GM21717 (cell line): ENCODE results near the gene GGACT.

Source experiments
- ATAC-seq: cut with Tn5 transposase; IDR thresholded peaks from one replicate; pipeline ENCODE4 v1.9.1; 2021; ENCODE audit warnings: mild to moderate bottlenecking, moderate library complexity; ENCODE audit not compliant: unreplicated experiment

Gene GGACT

DNA sequence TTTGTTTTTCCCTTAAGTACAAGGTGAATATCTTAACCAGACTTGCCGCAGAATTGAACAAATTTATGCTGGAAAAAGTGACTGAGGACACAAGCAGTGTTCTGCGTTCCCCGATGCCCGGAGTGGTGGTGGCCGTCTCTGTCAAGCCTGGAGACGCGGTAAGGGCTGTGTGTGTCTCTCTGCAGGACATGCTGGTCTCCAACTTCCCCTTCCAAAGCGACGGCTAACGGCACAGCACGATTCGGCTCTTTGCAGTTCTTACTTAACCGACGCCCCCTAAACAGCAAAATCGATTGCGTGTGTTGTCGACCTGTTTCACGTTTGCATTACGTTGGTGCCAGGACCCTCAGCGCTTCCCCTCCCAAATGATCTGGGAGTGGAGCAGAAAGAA lies 73.2 kb downstream of the GGACT start:
- ATAC-seq: no peak

DNA sequence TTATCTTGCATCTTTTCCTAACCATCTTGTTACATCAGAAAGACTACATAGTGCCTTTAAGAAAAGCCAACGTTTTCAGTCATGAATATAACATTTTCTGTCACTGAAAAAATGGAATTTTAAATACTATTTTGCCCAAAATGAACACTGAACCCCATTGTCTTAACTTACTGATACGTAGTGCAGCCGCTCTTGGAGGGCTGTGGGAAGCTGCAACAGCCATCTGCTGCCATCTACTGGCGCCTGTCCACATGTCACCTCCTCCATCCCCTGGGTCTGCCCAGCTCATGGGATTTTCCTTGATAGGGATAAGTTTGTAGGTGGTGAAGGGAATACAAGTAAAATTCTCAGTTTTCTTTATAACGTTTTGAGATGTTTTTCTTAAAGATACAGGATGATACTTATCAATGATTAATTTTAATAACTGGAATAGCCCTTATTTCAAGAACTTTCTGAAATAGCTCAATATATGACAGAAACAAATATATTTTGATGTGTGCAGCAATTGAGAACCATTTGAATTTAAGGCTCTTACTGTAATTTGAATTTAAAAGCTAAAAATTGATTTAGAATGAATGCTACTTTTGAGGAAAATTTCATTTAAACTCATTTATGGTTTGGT lies 73.7 kb downstream of the GGACT start:
- peak; percentile 93 for ATAC-seq

DNA sequence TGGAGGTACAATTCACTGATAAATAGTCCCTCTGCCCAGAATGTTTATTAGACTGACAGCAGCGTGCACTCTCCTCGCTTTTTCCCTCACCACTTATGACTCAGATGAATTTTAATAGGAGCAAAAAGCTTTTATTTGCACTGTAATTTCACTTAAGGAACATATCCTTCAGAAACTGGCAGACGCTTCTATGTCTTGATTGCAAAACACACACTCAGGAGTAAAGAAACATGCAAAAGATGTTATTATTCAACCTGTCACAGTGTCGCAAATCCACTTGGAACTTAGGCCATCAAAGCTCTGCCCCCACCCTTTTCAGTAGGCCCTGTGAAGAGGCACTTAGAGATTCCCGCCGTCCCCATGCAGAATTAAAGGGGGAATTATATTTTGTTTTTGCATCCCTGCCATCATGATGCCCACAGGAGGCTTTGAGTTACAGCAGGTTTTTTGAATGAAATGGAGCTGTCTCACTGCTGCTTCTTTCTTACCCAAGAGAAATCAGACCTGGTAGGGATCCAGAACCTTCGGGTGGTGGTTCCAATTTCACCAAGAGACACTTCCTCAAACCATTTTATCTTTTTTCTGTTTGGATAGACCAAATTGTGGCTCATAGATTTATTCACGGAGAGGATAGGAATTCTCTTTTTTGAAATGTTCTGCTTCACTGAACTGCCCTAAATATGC lies 74.5 kb downstream of the GGACT start:
- ATAC-seq: no peak

DNA sequence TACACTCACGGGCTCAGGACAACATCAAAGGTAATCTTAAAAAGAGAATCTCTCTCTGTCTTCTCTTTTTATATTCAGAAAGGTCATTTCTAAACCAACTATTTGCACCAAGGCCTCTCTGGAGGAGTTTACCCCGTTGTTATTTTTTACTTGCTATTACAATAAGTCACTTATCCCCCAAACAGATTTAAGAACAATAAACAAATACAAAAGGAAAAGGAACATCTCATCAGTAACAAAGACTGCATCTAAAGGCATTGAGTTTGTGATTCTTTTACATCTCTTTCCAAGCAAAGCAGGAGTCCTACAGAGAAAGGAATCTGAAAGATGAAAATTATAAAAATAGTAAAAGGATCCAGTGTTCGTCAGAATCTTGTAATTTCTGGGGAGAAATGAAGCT lies 75.4 kb downstream of the GGACT start:
- ATAC-seq: no peak

DNA sequence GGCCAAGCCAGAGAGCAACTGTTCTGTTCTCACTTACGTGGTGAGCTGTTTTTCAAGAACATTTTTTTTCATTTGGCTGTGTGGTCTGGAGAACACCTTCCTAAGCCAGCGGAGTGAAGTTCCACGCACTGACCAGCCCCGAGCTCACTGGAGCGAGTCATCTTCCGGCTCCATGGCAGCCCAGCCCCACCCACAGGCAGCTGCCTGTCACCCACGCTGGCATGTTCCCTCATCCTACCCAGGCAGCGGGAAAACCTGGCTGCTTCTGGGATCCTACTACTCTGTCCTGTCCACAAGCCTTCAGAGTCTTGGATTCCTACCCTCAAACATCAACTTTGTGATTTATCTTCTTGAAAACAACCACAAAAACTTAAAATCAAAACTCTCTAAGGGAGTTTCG lies 76.2 kb downstream of the GGACT start:
- no peak for ATAC-seq

DNA sequence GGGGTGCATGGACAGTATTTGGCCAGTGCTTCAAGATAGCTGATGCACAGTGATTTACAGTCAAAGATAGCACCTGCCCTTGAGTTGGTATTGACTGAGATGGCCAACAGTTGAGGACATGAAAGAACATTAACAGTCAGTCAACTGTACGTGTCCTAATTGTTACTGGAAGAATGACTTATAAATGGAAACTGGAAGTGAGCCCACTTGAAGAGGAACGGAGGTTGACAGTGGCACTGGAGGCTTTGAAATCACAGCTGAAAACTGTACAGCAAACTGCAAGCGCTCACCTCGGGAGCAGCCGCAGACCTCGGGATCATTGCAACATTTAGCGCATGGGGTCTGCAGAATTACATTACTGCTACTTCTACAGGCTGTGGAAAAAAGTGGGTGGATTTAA lies 77.1 kb downstream of the GGACT start:
- no peak for ATAC-seq

DNA sequence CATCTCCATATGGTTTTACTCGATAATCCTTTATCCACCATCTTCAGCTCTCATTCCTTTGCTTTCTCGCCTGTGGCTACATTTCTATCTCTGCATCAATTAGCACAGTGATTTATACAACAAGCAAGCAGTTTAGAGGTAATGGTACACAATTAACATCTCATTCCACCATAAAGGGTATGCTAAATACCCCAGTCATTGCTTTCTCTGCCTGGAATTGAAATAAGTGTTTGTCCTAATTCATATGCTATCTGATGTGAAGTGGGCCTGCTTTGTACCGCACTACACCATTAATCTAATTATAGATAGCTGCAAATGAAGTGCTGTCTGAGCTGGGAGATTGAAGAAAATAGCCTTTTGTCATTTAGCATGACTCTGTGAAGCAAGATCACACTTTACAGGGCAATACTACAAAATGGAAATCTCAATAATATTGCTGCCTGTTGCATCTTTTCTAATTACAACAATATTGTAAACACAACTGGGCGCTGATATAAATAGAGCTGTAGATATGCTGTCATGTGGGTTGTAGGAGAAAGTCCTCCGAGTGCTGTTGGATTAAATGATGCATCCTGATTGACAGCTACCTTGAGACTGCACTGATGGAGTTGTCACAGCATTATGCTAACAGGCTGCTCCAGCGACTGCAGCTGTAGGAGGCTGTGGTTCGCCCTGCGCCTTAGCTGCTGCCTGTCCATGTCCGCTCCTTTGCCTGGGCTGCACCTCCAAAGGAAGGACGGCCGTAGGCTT lies 78.2 kb downstream of the GGACT start:
- ATAC-seq: no peak

DNA sequence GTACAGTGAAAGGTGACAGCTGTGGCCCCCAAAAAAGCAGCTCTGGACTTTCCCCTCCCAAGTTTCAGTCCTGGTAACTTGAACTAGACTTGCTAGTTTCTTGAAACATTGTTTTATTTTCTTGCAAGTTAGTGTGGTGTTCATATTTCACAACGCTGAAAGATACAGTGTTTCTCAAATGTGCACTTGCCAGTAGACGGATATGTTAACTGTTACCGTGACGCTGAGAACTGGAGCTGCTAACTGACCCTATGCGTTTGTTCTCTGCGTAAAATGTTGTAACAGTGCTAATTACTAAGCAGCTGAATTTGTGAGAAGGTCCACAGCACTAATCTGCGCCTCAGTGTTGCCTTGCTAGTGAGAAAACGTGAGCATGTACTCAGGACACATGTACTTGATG lies 79.6 kb downstream of the GGACT start:
- no peak for ATAC-seq

DNA sequence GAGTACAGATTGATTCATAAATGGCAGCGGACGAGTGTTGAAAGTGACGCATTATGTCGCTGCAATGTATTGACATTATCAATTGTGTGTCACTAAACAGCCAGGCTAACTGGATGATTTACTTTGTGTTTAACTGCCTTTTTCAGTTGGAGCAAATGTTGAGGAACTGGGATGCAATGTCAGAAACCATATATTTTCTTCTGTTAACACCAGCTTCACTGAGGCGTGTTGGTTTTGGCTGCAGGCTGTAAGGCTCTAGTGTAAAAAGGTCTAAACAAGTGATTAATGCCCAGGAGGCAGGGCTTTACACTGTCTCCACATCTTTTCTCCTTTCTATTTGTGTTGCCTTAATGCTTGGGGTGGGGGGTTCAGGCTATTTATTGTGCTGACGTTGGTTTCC lies 80.1 kb downstream of the GGACT start:
- no peak for ATAC-seq

DNA sequence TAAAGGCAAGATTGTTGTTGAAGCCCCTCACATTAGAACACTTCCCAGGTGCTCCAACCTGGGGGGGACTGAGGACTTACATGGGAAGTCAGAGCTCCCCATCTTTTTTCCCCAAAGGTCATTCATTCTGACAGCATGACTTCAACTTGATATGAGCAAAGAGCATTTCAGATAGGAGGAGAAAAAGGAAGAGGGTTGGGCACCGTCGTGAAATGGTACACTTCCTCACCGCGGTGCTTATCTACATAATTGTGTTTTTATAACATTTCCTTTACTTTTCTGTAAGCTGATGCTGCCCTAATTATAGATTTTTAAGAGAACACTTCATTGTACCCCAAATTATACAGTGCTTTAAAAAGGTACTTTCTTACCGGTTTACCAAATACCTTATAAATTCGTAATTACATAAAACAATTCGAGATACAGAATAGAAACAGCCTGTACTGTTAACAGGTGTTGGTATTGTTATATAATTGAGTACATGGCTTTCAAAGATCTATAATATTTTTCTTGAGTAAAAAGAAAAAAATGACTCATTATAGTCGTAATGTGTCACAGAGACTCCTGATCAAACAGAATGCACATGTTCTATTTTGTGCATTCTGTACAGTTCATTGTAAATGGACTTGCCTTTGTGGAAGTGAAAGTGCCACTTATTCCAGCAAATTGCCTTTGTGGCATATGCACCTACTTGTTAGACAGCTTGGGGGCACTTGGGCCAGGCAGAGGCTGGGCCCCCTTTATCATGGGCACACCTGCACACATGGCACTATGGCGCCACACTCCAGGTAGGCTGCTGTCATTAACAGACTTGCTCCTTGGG lies 81.8 kb downstream of the GGACT start:
- no peak for ATAC-seq

DNA sequence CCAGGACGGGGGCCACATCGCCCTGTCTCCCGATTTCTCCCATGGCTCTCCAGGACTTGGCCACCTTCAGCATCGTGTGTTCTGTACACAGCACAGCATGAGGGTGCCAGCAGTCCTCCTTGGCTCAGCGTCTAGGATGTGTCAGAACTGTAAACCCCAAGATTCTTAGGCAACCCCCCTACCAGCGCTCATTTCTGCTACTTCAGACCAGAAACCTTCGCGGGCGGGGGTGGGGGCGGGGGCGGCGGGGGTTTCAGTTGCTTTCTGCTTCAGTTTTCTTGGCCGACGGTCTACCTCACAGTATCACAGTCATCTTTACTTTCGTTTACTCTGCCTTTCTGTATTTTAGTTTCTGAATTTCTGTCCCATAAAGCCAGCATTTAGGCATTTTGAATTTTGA lies 82.4 kb downstream of the GGACT start:
- peak; percentile 86 for ATAC-seq

DNA sequence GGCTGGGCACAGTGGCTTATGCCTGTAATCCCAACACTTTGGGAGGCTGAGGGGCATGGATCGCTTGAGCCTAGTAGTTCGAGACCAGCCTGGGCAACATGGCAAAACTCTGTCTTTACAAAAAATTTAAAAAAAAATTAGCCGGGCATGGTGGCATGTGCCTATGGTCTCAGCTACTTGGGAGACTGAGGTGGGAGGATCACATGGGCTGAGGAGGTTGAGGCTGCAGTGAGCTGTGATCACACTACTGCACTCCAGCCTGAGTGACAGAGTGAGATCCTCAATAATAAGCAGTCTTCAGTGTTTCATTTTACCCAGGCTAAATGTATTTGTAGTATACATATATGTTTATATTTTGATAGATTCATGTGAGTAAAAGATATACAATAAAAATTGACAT lies 85.0 kb downstream of the GGACT start:
- ATAC-seq: no peak

DNA sequence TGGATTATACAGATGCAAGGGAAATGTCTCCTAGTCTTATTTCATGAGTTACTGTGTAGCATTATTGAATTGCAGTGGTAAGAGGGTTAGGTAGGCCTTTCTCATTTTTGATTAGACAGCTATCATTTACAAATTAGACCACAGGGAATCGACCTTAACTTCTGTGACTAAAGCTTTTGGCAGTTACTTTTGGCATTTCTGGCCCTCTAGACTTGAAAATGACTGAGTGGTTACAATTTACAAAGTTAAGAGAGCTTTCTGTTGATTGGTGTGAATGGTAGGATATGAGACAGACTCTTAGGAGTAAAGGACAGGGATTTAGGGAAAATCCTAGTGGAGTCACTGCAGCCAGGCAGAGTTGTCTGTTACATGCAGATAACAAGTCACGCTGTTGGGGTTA lies 86.1 kb downstream of the GGACT start:
- ATAC-seq: no peak

DNA sequence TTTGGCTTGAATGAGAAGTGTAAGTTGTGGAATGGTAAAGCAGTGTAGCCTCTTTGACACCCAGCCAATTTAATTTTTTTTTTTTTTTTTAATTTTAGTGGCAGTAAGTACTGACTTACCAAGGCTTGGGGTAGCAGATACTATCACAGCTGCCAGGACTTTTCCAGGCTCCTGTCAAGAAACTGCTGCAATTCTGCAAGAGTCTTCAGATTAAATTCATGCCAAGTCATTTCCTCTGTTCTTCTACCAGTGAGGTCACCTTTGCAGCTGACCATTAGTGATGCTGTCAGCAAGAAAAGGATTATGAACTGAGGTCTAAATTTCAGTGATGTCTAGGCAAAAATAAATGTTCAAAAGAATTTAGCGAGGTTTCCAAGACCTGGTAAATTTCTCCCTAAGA lies 91.2 kb downstream of the GGACT start:
- no peak for ATAC-seq

DNA sequence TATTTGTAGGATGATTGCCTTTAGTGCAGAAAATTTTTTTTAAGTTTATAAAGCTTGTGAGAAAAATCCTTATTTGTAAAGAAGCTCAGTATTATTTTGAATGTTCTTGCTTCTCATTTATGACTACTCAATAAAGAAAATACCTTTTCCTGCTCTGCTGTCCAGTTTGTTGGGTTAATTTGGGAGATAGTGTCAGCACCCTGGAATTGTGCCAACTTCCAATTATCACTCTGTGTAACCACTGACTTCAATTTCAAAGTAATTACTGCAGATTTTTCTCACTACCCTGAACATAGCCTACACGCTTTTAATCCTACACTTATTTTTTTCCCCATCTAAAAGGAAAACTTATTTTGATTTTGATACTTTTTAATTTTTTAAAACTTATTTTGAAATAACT lies 93.1 kb downstream of the GGACT start:
- ATAC-seq: no peak

DNA sequence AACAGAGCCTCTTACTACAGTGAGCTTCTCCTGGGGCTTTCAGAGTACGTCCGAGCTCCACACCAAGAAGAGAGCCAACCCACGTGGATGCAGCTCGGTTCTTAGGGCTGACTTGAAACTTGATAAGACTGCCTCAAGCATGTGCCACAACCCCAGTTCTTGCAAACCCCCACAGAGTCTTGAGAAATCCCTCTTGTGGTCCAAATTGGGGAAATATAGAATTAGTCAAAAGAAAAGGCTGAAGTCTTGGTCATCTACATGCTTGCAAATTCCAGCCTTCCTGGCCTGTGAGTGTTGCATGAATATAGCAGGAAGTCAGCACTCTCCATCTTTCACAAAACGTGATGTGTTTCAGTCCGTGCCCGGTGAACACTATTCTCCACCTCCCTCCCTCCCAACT lies 95.2 kb downstream of the GGACT start:
- no peak for ATAC-seq

DNA sequence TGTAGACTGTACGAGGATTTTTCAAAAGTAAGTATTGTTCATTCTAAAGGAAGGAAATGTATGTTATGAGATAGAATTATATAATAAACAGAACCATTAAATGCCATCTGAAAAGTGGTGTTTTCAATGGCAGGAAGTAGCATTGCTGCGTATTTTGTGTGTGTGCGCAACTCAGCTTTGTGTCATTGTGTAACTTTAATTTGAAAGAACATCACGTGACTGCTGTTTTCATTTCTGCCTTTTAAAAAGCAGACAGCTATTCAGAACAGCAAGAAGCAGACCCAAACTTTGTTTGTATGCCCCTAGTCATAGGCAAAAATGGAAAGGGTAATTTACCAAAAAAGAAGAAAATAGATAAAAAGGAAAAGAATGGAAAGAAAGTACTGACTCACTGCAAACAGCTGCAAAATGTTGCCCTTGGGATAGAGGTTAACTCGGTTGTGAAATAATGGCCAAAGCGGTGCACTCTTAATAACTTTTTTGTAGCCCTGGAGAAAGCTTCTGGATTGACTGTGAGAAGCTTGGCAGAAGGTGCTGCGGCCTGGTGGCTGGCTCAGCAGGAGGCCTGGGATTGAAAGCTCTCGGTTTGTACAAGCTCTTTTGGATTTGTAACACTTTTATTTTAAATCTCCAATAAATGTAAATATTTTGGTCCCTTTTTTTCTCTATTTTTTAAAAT lies 97.3 kb downstream of the GGACT start:
- no peak for ATAC-seq

DNA sequence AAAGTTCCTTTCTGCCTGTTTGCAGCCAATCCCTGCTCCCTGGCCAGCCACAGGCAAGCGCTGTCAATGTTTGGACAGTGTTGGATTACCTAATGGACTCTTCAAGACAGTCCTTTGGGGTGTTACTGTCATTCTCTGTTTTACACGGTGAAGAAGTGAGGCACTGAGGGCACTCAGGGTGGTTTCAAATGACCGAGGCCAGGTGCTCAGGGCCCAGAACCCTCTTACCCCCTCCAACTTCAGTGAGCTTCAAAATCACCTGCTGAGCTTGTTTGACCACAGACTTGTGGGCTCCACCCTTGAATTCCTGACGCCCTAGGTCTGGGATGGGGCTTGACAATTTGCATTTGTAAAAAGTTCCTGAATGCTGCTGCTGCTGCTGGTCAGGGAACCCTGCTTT lies 97.9 kb downstream of the GGACT start:
- no peak for ATAC-seq

DNA sequence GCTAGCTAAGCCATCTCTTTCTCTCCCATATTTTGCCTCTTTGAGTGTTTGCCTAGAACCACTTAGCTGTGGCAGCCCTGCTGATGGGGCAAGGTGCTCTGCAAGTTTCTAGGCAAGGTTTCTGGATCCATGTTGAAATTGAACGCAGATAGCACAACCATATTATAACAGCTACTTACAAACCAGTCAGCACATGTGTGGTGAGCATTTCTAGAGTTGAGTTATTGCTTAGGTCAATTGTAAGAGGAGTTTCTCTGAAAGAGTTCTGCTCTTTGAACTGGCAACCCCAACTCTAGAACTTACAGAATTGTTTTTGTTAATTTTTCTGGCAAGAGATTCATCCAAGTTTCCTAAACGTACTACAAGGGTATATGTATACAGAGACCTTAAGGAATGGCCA lies 103.3 kb downstream of the GGACT start:
- no peak for ATAC-seq

DNA sequence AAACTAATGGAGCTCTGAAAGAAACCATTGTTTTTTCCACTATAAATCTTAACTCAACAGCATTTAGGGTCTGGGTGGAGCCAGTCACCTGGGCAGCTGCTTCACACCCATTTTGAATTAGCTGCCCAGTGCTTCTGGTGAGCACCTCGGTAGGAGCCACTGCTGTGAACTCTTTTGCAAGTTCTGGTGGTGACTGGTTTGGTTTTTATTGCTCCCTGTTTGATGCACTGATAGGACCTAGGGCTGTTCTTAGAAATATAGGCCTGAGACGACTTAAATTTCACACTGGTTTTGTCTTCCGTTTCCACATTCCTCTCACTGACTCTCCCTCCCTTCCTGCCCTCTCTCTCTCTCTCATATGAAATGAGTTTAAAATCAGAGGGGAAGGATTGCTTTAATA lies 103.9 kb downstream of the GGACT start:
- no peak for ATAC-seq

DNA sequence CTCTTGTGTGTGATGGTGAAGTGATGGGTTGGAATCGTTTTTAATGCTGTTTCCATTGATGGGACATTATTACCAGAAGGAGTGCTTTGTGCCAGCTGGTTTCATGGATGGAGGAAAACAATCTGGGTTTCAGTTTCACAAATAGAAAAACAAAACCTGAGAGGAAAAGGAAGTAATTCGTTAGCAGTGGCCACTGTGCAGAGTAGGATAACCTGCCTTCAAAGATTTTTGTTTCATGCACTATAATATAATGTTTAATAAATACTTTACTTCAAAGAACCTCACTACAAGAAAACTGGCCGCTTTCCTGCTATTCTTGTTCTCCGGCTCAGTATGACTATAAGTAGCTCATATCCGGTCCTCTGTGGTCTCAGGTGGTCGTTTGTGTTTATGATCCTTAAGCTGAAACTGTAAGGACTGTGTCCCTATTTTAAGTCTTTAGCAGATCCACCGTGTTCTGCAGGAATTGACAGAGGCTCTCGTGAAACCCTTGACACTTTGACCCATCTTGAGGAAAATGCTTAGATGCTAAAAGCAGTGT lies 104.7 kb downstream of the GGACT start:
- no peak for ATAC-seq
